GM12891 (cell line): ENCODE data around the gene ZFHX3.

Experiments
- PAX5 ChIP-seq: IDR thresholded peaks from 2 replicates; pipeline ENCODE4 v1.6.1; 2011; ENCODE audit warnings: low read length, moderate library complexity, mild to moderate bottlenecking; ENCODE audit not compliant: insufficient read depth, severe bottlenecking
- POLR2A ChIP-seq: IDR thresholded peaks from 2 replicates; pipeline ENCODE4 v1.6.1; 2011; ENCODE audit warnings: low read depth, low read length, control low read depth
- POLR2AphosphoS5 ChIP-seq: IDR thresholded peaks from 2 replicates; pipeline ENCODE4 v1.6.1; 2011; ENCODE audit warnings: low read depth, low read length, control low read depth
- SPI1 ChIP-seq: IDR thresholded peaks from 2 replicates; pipeline ENCODE4 v1.6.1; 2011; ENCODE audit warnings: low read depth, low read length, control low read depth
- TAF1 ChIP-seq: IDR thresholded peaks from 2 replicates; pipeline ENCODE4 v1.6.1; 2011; ENCODE audit warnings: low read depth, low read length, control low read depth

- TF ChIP-seq TAF1 (no peak), PAX5 (no peak), POLR2AphosphoS5 (no peak), POLR2A (no peak), SPI1 (no peak)
Measured at GRCh38 chr16:73094371-73094770, 46.4 kb upstream of the ZFHX3 start.
